Activated CD4-positive, alpha-beta T cell treated with anti-CD3 and anti-CD28 coated beads, Interleukin-2, amount 50 U/mL, for 24 hours (primary cell): Measurements from ENCODE around the gene COX7B2.

Experiments
- DNase-seq, 2 donors: peaks; one replicate each; pipeline ENCODE4 v3.0.0-alpha.2; 2020; ENCODE audit warnings: low read depth in 1 of 2, low spot score in 1 of 2

COX7B2 gene

DNA sequence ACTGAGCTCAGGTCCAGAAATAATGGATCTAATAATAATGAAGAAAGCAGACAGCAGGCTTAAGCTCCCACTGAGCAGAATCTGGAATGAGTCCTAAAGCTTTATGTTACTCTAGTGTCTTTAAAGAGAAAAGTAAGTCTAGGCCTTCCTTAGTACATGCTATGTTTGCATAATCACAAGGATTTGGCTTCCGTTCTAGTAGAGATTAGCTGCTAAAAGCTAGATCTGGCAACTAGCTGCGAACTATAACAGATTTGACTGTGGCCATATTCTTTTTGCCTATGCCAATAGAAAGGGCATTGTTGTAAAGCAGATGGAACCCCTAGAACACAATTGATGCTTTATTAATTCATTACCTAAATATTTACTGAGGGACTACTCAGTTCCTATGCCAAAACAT is 19.0 kb downstream of the COX7B2 start:
- no peak for DNase-seq

DNA sequence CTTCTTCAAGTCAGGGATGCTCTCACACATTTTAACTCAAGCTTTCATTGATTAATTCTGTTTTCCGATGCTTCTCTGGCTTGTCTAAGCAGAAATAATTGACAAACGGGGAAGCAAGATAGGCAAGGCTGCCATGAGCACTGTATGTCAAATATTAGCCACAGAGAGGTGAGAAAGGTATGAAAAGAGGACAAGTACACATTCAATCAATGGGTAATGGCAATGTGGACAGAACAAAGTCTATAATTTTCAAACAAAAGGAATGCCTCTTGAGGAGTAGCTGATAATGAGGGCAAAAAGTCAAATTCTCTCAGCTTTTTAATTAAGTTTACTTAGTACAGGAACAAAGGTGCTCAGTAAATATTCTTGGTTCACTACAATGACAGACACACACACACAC is 19.6 kb downstream of the COX7B2 start:
- DNase-seq: no peak

- DNase-seq: no peak
These were observed 22.3 kb downstream of the COX7B2 start for GRCh38 chr4:46886711-46887110.

DNA sequence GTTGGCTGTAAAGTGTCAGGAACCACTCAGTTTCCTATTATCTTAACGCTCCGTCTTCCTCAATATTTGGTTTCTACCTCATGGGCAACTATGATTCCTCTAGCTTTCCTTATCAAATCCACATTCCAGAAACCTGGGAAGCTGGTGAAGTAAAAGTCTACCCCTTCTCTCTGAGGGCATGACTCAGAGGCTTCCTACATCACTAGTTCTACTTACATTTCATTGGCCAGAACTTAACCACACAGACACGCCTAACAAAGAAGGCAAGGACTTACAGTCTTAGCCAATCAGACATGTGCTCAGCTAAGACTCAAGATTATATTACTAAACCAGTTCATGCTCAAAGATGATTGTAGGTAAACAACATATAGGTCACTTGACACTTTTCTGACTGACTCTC is 30.4 kb downstream of the COX7B2 start:
- no peak for DNase-seq

DNA sequence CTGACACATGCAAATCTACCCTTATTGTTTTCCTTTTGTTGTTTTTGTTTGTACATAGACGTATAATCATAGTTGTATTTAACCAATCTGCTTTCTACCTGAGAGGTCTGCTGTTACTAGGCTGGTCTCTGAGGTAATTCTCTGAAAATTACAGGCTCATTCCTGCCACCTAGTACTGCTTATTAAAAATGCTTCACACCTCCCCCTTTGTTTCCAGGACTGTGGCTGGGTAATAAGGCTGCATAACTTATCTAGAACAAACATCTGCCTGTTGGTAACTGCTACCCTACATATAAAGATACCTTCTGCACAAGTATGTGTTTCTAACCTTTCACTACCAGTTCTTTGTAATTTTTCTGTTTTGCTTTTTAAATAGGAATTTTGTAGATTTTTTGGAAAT is 34.2 kb downstream of the COX7B2 start:
- no peak for DNase-seq

- DNase-seq: no peak
These were observed 38.6 kb downstream of the COX7B2 start for GRCh38 chr4:46870411-46870810.

DNA sequence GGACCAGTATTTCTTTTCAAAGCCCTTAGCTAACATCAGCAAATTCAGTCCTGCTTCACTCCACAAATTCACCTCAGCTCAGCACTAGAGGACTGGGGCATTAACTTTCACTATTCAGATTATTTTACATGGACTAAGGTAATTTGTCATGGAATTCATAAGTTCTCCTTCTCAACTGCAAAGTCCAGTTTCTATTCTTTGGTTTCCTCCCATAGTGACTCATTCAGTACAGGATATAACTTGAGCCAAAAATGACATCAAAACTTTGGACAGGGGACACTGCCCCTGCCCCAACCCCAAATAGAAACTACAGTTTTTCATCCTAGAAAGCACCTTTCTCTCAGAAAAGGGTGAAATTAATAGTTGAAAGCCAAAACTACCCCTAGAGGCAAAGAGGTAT is 52.7 kb downstream of the COX7B2 start:
- no peak for DNase-seq

DNA sequence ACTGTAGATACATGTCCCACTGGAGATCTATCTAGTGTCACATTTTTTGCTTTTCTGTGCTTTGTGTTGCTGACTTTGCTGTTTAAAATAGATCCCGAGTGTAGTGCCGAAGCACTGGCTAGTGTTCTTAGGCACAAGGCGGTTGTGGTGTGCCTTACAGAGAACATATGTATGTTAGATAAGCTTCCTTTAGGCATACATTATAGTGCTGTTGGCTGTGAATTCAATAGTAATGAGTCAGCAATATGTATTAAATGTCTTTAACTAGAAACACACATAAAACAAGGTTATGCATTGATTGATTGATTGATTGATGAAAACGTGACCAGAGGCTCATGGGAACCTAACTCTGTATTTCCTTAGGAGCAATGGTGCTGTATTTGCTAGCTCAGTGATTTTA is 56.2 kb downstream of the COX7B2 start:
- no peak for DNase-seq

DNA sequence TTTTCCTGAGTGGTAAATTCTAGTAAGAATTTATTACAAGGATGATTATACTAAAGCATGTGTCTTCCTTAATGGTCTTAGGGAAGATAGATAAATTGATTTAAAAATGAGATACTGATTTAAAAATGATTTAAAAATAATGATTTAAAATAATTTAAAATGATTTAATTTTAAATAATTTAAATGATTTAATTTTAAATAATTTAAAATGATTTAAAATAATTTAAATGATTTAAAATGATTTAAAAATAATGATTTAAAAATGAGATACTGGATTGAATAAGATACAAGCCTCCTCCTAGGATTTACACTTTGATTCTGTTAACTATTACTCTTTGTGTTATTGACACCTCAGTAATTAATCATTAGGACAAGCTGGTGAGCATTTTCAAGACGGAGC is 59.0 kb downstream of the COX7B2 start:
- DNase-seq: no peak

- DNase-seq: peak in 1 of 2 donors; percentile 35
These were observed 64.6 kb downstream of the COX7B2 start for GRCh38 chr4:46844325-46844917.

- no peak for DNase-seq
These were observed 69.9 kb downstream of the COX7B2 start for GRCh38 chr4:46839128-46839527.

DNA sequence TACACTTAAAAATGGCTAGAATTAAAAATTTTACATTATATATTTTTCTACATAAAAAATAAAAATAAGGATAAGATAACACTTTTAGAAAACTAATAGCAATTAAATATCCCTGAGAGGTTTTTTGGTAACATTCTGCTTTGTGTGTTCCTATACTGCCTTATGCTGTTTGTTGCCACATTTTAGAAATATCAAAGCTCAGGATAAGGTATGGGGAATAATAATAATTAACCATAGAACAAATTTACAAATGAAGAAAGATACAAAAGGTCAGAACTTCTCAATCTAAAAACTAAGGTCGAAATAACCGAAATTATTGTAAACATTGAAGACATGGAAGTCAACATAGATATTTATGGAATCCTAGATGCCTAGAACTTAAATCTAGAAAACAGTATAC is 71.4 kb downstream of the COX7B2 start:
- no peak for DNase-seq

- no peak for DNase-seq
These were observed 72.5 kb downstream of the COX7B2 start for GRCh38 chr4:46836584-46836983.

- no peak for DNase-seq
These were observed 78.0 kb downstream of the COX7B2 start for GRCh38 chr4:46830971-46831454.

- no peak for DNase-seq
These were observed 88.9 kb downstream of the COX7B2 start for GRCh38 chr4:46820154-46820553.

DNA sequence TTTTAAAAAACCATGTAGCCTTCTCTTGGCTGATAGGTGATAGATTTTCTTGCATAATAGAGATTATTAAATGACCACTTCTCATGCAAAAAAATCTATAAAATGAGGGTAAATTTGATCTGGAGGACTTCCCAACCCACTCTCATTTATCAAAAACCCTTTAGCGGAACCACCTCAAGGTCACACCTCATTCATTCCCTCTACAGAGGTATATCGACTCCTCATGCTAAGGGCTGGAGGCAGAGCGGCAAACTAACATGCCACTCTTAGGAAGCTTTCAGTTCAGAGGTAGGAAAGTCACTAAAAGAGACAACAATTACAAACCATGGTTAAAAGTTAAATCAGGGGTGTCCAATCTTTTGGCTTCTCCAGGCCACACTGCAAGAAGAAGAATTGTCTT is 90.0 kb downstream of the COX7B2 start:
- DNase-seq: no peak

DNA sequence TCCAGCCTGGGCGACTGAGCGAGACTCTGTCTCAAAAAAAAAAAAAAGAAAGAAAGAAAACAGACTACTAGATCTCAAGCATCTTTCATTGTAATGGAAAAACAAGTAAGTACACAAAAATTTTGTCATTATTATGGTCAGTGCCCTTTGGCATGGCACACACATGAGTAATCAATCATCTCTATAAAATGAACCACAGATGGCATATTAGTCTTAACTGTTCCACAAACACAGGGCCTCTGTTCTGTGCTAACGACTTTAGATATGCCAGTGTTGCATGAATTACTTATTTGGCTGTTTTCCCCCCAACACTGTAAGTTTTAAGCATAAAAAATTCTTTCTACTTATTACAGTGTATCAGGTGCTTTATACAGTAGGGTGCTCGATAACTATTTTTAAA is 90.4 kb downstream of the COX7B2 start:
- no peak for DNase-seq

GRCh38 chr4:46817806-46818205 is 91.2 kb downstream of the COX7B2 start:
- DNase-seq: no peak

DNA sequence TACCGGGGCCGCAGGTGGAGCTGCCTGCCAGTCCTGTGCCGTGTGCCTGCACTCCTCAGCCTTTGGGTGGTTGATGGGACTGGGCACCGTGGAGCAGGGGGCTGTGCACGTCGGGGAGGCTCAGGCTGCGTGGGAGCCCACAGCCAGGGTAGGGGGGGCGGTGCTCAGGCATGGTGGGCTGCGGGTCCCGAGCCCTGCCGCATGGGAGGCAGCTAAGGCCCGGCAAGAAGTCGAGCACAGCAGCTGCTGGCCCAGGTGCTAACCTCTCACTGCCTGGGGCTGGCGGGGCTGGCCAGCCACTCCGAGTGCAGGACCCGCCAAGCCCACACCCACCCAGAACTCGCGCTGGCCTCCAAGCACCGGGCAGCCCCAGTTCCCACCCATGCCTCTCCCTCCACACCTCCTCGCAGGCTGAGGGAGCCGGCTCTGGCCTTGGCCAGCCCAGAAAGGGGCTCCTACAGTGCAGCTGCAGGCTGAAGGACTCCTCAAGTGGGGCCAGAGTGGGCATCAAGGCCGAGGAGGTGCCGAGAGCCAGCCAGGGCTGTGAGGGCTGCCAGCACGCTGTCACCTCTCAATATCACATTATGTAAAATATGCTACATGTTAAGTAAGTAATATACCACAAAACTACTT is 104.1 kb downstream of the COX7B2 start:
- DNase-seq: no peak

DNA sequence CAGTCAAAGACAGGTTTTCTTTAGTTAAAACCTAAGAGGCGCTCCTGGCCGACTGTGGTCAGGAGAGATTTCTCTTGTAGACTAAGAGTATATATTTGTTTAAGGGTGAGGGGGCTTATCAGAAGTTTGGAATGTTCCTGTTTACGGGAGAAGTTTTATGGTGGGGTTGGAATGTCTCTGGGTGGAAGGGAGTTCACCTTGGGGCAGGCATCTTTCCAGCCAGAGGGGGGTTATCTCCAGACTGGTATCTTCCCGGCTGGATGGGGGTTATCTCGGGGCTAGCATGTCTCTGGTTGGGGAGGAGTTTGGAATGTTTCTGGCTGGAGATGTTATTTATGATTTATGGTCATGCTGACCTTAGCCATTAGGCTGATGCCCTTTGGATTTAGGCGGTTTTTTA is 116.0 kb downstream of the COX7B2 start:
- DNase-seq: no peak

GRCh38 chr4:46781434-46782092 is 127.5 kb downstream of the COX7B2 start:
- DNase-seq: no peak

- no peak for DNase-seq
These were observed 143.6 kb downstream of the COX7B2 start for GRCh38 chr4:46765465-46765864.

- DNase-seq: no peak
These were observed 179.0 kb downstream of the COX7B2 start for GRCh38 chr4:46730075-46730474.
